DOHH2 (cell line): ENCODE measurements around the gene C1orf141.

Experiments used
- H3F3A ChIP-seq: fragments of 200-600 bp; sonication (generic), shearing (Covaris generic); 2 replicates; pipeline ENCODE4 v1.6.0; 2016; ENCODE audit warnings: antibody characterized with exemption, mild to moderate bottlenecking; ENCODE audit not compliant: control insufficient read depth, insufficient read depth
- H3K27ac ChIP-seq: fragments of 200-600 bp; sonication (generic); 2 replicates; pipeline ENCODE4 v1.5.1; 2014; ENCODE audit warnings: low read depth, mild to moderate bottlenecking, low read length, moderate library complexity
- H3K27me3 ChIP-seq: fragments of 200-600 bp; sonication (generic); 2 replicates; pipeline ENCODE4 v1.6.1; 2014; ENCODE audit warnings: mild to moderate bottlenecking, low read length, mixed read lengths; ENCODE audit not compliant: control insufficient read depth
- H3K36me3 ChIP-seq: fragments of 200-600 bp; sonication (generic); 2 replicates; pipeline ENCODE4 v1.6.1; 2014; ENCODE audit warnings: mild to moderate bottlenecking, low read length, moderate library complexity, mixed read lengths; ENCODE audit not compliant: control insufficient read depth
- H3K4me1 ChIP-seq: fragments of 200-600 bp; sonication (generic); 2 replicates; pipeline ENCODE4 v1.6.1; 2014; ENCODE audit warnings: mild to moderate bottlenecking, low read length, mixed read lengths; ENCODE audit not compliant: control insufficient read depth
- H3K4me2 ChIP-seq: fragments of 200-600 bp; sonication (generic); 2 replicates; pipeline ENCODE4 v1.6.0; 2014; ENCODE audit warnings: mild to moderate bottlenecking, low read length, moderate library complexity
- H3K4me3 ChIP-seq: fragments of 200-600 bp; sonication (generic); 2 replicates; pipeline ENCODE4 v1.5.1; 2014; ENCODE audit warnings: mild to moderate bottlenecking, low read length, mixed read lengths
- H3K79me2 ChIP-seq: fragments of 200-600 bp; sonication (generic); 2 replicates; pipeline ENCODE4 v1.6.1; 2014; ENCODE audit warnings: mild to moderate bottlenecking, low read length, mixed read lengths; ENCODE audit not compliant: control insufficient read depth
- H3K9me2 ChIP-seq: fragments of 200-600 bp; sonication (generic); replicated peaks from 2 replicates; pipeline ENCODE4 v1.6.1; 2014; ENCODE audit warnings: mild to moderate bottlenecking, low read length, mixed read lengths; ENCODE audit not compliant: control insufficient read depth
- H3K9me3 ChIP-seq: fragments of 200-600 bp; sonication (generic); 2 replicates; pipeline ENCODE4 v1.6.1; 2014; ENCODE audit warnings: antibody characterized with exemption, low read length, mixed read lengths; ENCODE audit not compliant: control insufficient read depth, insufficient read depth
- H4K20me1 ChIP-seq: fragments of 200-600 bp; sonication (generic); 2 replicates; pipeline ENCODE4 v1.6.0; 2014; ENCODE audit warnings: low read depth, mild to moderate bottlenecking, antibody characterized with exemption, low read length, moderate library complexity; ENCODE audit not compliant: control insufficient read depth, insufficient read depth
- CTCF ChIP-seq: fragments of 200-600 bp; sonication (generic); IDR thresholded peaks from one replicate; pipeline ENCODE4 v1.5.1; 2014; ENCODE audit warnings: antibody characterized with exemption, mild to moderate bottlenecking, low read depth, low read length; ENCODE audit not compliant: poor library complexity, severe bottlenecking
- EZH2phosphoT487 ChIP-seq: fragments of 200-600 bp; sonication (generic); IDR thresholded peaks from 2 replicates; pipeline ENCODE4 v1.6.1; 2017; ENCODE audit warnings: borderline replicate concordance, mild to moderate bottlenecking, antibody characterized with exemption, low read length, moderate library complexity, mixed read lengths

Gene C1orf141

GRCh38 chr1:67061266-67061665 lies 73.5 kb downstream of the C1orf141 start:
- Histone ChIP-seq H3F3A (no peaks in the 10 kb centered on the region), H4K20me1 (no peaks in the 10 kb centered on the region), H3K9me2 (no peaks in the 10 kb centered on the region), H3K36me3 (no peaks in the 10 kb centered on the region), H3K9me3 (no peaks in the 10 kb centered on the region), H3K4me1 (no peaks in the 10 kb centered on the region), H3K4me2 (no peak overlapping the region), H3K79me2 (no peaks in the 10 kb centered on the region), H3K4me3 (no peak overlapping the region), H3K27me3 (no peaks in the 10 kb centered on the region), H3K27ac (no peak overlapping the region)
- TF ChIP-seq CTCF (no peak), EZH2phosphoT487 (no peak)

- Histone ChIP-seq H3F3A (no peaks in the 10 kb centered on the region), H3K27me3 (no peaks in the 10 kb centered on the region), H3K79me2 (no peaks in the 10 kb centered on the region), H4K20me1 (no peaks in the 10 kb centered on the region), H3K36me3 (no peaks in the 10 kb centered on the region), H3K4me2 (no peak overlapping the region), H3K27ac (no peak overlapping the region), H3K4me1 (peaks cover 3% of the 10 kb centered on the region), H3K9me3 (no peaks in the 10 kb centered on the region), H3K4me3 (no peak overlapping the region), H3K9me2 (no peaks in the 10 kb centered on the region)
- TF ChIP-seq EZH2phosphoT487, result no peak
- no peak for TF ChIP-seq CTCF
These were observed 74.0 kb downstream of the C1orf141 start for GRCh38 chr1:67060811-67061218.

GRCh38 chr1:67059346-67059745 lies 75.4 kb downstream of the C1orf141 start:
- no peak overlapping the region for H3K4me2 ChIP-seq
- H3K4me3 ChIP-seq, result no peak overlapping the region
- no peaks in the 10 kb centered on the region; the same call in 1 of the 2 replicates for H3F3A ChIP-seq
- H3K4me1 ChIP-seq, result peaks cover 17% of the 10 kb centered on the region
- TF ChIP-seq EZH2phosphoT487, result no peak
- TF ChIP-seq CTCF, result no peak
- no peaks in the 10 kb centered on the region for H3K9me2 ChIP-seq
- no peaks in the 10 kb centered on the region for H3K9me3 ChIP-seq
- H4K20me1 ChIP-seq, result no peaks in the 10 kb centered on the region
- H3K27me3 ChIP-seq, result no peaks in the 10 kb centered on the region
- H3K36me3 ChIP-seq, result no peaks in the 10 kb centered on the region
- no peaks in the 10 kb centered on the region for H3K79me2 ChIP-seq
- no peak overlapping the region for H3K27ac ChIP-seq
